ENCODE results near the gene OR2AT4.

- TF ChIP-seq POLR2AphosphoS5 (IDR thresholded peaks at IDR 0.05; ENCODE audit: low read depth): no peak
- no peak for TF ChIP-seq CTCF (IDR thresholded peaks at IDR 0.05; ENCODE audit: insufficient read depth, low read length)
- no peak for TF ChIP-seq REST (IDR thresholded peaks at IDR 0.05; ENCODE audit: insufficient replicate concordance, low read depth)
- TF ChIP-seq GABPA (IDR thresholded peaks at IDR 0.05; ENCODE audit: low read depth): no peak
Observed at GRCh38 chr11:75078233-75078632, 18.4 kb downstream of the OR2AT4 start.

Data from HL-60 (cell line).